IMR-90 (cell line): ENCODE results near the gene PCIF1. TPM values are rescaled to one million over a fixed set of nuclear protein-coding genes. Genes with fewer than 3 reads are reported as not detected.
A peak's percentile ranks its signal among the peaks of the same experiment; 100 is the strongest.

ENCODE experiments used
- ATAC-seq: fragments of 200-7000 bp; cut with Tn5 transposase; 2 replicates; pipeline ENCODE4 v1.9.1; 2020; ENCODE audit warnings: low read depth, mild to moderate bottlenecking, moderate library complexity
- BruUV-seq: library from RNA; stranded (reverse); fragments of 400-500 nt; replicated peaks from 2 replicates; lab custom pipeline; 2021; lab: Mats Ljungman, UMichigan
- CTCF ChIA-PET: fragments of 300-600 bp; formaldehyde crosslinking; extraction: SDS; loops from one replicate; lab custom pipeline; 2021; ENCODE audit warnings: antibody characterized with exemption; lab: Yijun Ruan, JAX
- POLR2A ChIA-PET: fragments of 300-600 bp; sonication (Branson Sonifier 250); formaldehyde crosslinking; loops from one replicate; lab custom pipeline; 2022; ENCODE audit warnings: antibody characterized with exemption; ENCODE audit not compliant: unreplicated experiment; lab: Charles Lee
- DNase-seq: peaks from one replicate; pipeline ENCODE4 v3.0.0; 2013
- H2AFZ ChIP-seq: replicated peaks from 2 replicates; pipeline ENCODE3; 2013; ENCODE audit warnings: low read length, mild to moderate bottlenecking; ENCODE audit not compliant: poor library complexity
- H2AK5ac ChIP-seq: 2 replicates; pipeline ENCODE4 v1.6.1; 2013; ENCODE audit warnings: low read depth, low read length, inconsistent platforms
- H2AK9ac ChIP-seq: replicated peaks from 2 replicates; pipeline ENCODE3; 2013; ENCODE audit warnings: mild to moderate bottlenecking, low read depth, low read length, moderate library complexity; ENCODE audit not compliant: poor library complexity
- H2BK120ac ChIP-seq: 2 replicates; pipeline ENCODE4 v1.6.1; 2013; ENCODE audit warnings: low read depth, low read length, inconsistent platforms
- H2BK15ac ChIP-seq: 3 replicates; pipeline ENCODE4 v1.6.1; 2013; ENCODE audit warnings: low read depth, low read length, inconsistent platforms
- H2BK20ac ChIP-seq: 2 replicates; pipeline ENCODE4 v1.6.1; 2013; ENCODE audit warnings: low read depth, mild to moderate bottlenecking, inconsistent platforms, low read length, moderate library complexity
- H2BK5ac ChIP-seq: 2 replicates; pipeline ENCODE4 v1.6.1; 2013; ENCODE audit warnings: mild to moderate bottlenecking, low read depth, low read length, inconsistent platforms; ENCODE audit not compliant: poor library complexity, severe bottlenecking
- H3K14ac ChIP-seq: replicated peaks from 2 replicates; pipeline ENCODE4 v1.6.1; 2013; ENCODE audit warnings: low read depth, low read length, inconsistent platforms
- H3K18ac ChIP-seq: 2 replicates; pipeline ENCODE4 v1.6.1; 2013; ENCODE audit warnings: low read depth, low read length, control low read depth
- H3K23ac ChIP-seq: 2 replicates; pipeline ENCODE4 v1.6.1; 2013; ENCODE audit warnings: low read depth, low read length, inconsistent platforms
- H3K27ac ChIP-seq: 2 replicates; pipeline ENCODE4 v1.5.1; 2013; ENCODE audit warnings: mild to moderate bottlenecking, control low read depth, low read length; ENCODE audit not compliant: insufficient read depth
- H3K27me3 ChIP-seq: 2 replicates; pipeline ENCODE4 v1.6.1; 2013; ENCODE audit warnings: low read length; ENCODE audit not compliant: control insufficient read depth, insufficient read depth
- H3K36me3 ChIP-seq: 2 replicates; pipeline ENCODE4 v1.6.1; 2013; ENCODE audit warnings: low read length, mixed read lengths; ENCODE audit not compliant: control insufficient read depth, insufficient read depth
- H3K4ac ChIP-seq: 2 replicates; pipeline ENCODE4 v1.6.1; 2013; ENCODE audit warnings: low read depth, low read length, inconsistent platforms
- H3K4me1 ChIP-seq: 2 replicates; pipeline ENCODE4 v1.6.1; 2013; ENCODE audit warnings: low read length, mixed read lengths; ENCODE audit not compliant: control insufficient read depth, insufficient read depth
- H3K4me2 ChIP-seq: 2 replicates; pipeline ENCODE4 v1.6.1; 2013; ENCODE audit warnings: low read depth, mild to moderate bottlenecking, control low read depth, low read length, moderate library complexity
- H3K4me3 ChIP-seq: 2 replicates; pipeline ENCODE4 v1.5.1; 2013; ENCODE audit warnings: low read depth, mild to moderate bottlenecking, control low read depth, low read length, moderate library complexity; ENCODE audit not compliant: insufficient read depth
- H3K56ac ChIP-seq: 2 replicates; pipeline ENCODE4 v1.6.1; 2013; ENCODE audit warnings: low read length, inconsistent platforms; ENCODE audit not compliant: insufficient read depth; ENCODE audit errors: extremely low read depth
- H3K79me1 ChIP-seq, 2 experiments: 2 replicates each; pipeline ENCODE4 v1.6.1; 2013; ENCODE audit warnings: low read length in 2 of 2, inconsistent platforms in 1 of 2, low read depth in 1 of 2
- H3K9ac ChIP-seq: 2 replicates; pipeline ENCODE4 v1.6.1; 2013; ENCODE audit warnings: low read depth, low read length, control low read depth
- H3K9me1 ChIP-seq: 2 replicates; pipeline ENCODE4 v1.6.1; 2013; ENCODE audit warnings: low read length, inconsistent platforms; ENCODE audit not compliant: insufficient read depth
- H3K9me3 ChIP-seq: 2 replicates; pipeline ENCODE4 v1.6.1; 2013; ENCODE audit warnings: low read length; ENCODE audit not compliant: control insufficient read depth, insufficient read depth
- H4K20me1 ChIP-seq: 2 replicates; pipeline ENCODE4 v1.6.1; 2013; ENCODE audit warnings: low read length, inconsistent platforms; ENCODE audit not compliant: insufficient read depth
- H4K5ac ChIP-seq: 2 replicates; pipeline ENCODE4 v1.6.1; 2013; ENCODE audit warnings: mild to moderate bottlenecking, low read depth, low read length, control low read depth
- H4K8ac ChIP-seq, 2 experiments: 2 replicates each; pipeline ENCODE4 v1.6.1; 2013; ENCODE audit warnings: low read depth in 2 of 2, low read length in 2 of 2, control low read depth in 1 of 2, inconsistent platforms in 1 of 2
- H4K91ac ChIP-seq: 2 replicates; pipeline ENCODE4 v1.6.1; 2013; ENCODE audit warnings: low read depth, low read length, inconsistent platforms; ENCODE audit not compliant: insufficient read depth
- CTCF ChIP-seq: conservative IDR thresholded peaks from 2 replicates; pipeline ENCODE4 v1.5.1; 2012; ENCODE audit warnings: mild to moderate bottlenecking, low read depth, low read length, improper control_type of control experiment
- FOS ChIP-seq: fragments of 150-350 bp; IDR thresholded peaks from 2 replicates; pipeline ENCODE4 v1.6.1; 2016; ENCODE audit warnings: low read depth, low read length
- WGBS, 2 experiments: methylation state at CpG; one replicate each; pipeline versions ENCODE4 v1.1.5 to v1.1.7; 2013; ENCODE audit warnings: missing lambda C conversion rate in 2 of 2; ENCODE audit not compliant: insufficient read length in 1 of 2; ENCODE audit errors: extremely low coverage in 2 of 2; 5-methylcytosine and 5-hydroxymethylcytosine counted together
- dilution Hi-C: fragments of 300-500 bp; cut with HindIII; formaldehyde crosslinking; loops from one replicate; pipeline ENCODE4 v1.14.3; 2018; ENCODE audit warnings: low sequenced_read_pairs; ENCODE audit not compliant: unreplicated experiment
- in situ Hi-C: fragments of 300-500 bp; cut with MboI; formaldehyde crosslinking; loops from 3 replicates; pipeline ENCODE4 v1.14.3; 2019; ENCODE audit warnings: low sequenced_read_pairs, inconsistent platforms, mixed read lengths
- intact Hi-C: fragments of 100-400 bp; cut with micrococcal nuclease; formaldehyde crosslinking; loops from 2 replicates; pipeline ENCODE4 v1.10.0; 2022
- polyA plus RNA-seq, 3 experiments: library from polyadenylated mRNA; depleted of rRNA; stranded (reverse); fragments of >200 nt; gene quantifications; 2 replicates each; pipeline ENCODE4 v1.2.3, GENCODE V29; 2012; ENCODE audit warnings: low replicate concordance in 1 of 3
- total RNA-seq: library from RNA; depleted of rRNA; stranded (reverse); fragments of >200 nt; gene quantifications from 2 replicates; pipeline ENCODE4 v1.2.3, GENCODE V29; 2012

PCIF1 gene
- total and polyA plus RNA-seq, 2 of the 4 experiments (the other 2 are of a cell fraction) = 5.4 to 18.3 TPM

DNA sequence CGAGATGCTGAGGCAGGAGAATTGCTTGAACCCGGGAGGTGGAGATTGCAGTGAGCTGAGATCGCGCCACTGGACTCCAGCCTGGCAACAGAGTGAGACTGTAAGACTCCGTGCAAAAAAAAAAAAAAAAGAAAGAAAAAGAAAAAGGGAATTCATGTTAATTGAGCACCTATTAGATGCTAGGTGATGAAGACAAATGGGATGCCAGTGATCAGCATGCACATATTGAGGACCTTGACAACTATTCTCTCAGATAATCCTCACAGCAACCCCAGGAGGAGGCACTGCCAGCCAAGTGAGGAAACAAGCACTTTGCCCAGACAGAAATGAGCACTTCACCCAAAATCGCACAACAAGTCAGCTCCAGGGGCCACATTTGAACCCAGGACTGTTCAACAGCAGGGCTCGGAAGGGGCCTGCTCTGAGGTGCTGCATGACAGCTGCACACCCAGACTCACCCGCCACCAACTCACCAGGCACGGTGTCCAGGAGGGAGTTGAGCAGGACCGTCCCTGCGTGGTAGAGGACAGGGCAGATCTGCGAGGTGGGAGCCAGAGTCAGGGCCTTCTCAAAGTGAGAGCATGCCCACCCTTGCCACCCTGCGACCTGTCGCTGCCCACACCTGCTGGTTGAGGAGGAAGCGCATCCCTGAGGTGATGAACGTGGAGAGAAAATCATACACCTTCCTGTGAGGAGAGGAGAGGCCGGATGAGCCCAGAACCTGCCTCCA, 27.1 kb upstream of the PCIF1 start (continued):
- TF ChIP-seq CTCF = no peak

- peak overlapping the region; percentile 5 for H2AK9ac ChIP-seq
- H3K4me2 ChIP-seq = no peak overlapping the region
- H4K20me1 ChIP-seq = peaks cover 5% of the 10 kb centered on the region; the same call in 1 of the 2 replicates
- no peaks in the 10 kb centered on the region for H3K27me3 ChIP-seq
- no peak overlapping the region for H4K91ac ChIP-seq
- H3K9me1 ChIP-seq = peaks cover 27% of the 10 kb centered on the region
- CTCF ChIA-PET = no interaction called here
- no peak overlapping the region for H3K27ac ChIP-seq
- WGBS, 2 experiments = 93% methylated on average over 2 of the region's 2 CpGs; no CpG with 5 or more reads in 1 of the 2 experiments
- no peaks in the 10 kb centered on the region for H3K9me3 ChIP-seq
- POLR2A ChIA-PET = no interaction called here
- H2AFZ ChIP-seq = no peak overlapping the region
- dilution Hi-C loops = no loop called here
- H3K4me1 ChIP-seq = peaks cover 16% of the 10 kb centered on the region
- no peak overlapping the region for H2BK5ac ChIP-seq
- in situ Hi-C loops = loop anchor here (25.0 kb wide), 1 partner anchor 571 kb away; the partner anchor contains the start of gene SDC4
- H3K9ac ChIP-seq = no peak overlapping the region
- ATAC-seq = no peak
- no peak overlapping the region for H3K18ac ChIP-seq
- intact Hi-C loops = no loop called here
- H3K4me3 ChIP-seq = no peak overlapping the region
- no peak overlapping the region for H3K14ac ChIP-seq
- no peak overlapping the region for H4K8ac ChIP-seq
- H2AK5ac ChIP-seq = no peak overlapping the region
- no TSS peak for BruUV-seq
- no peak for DNase-seq
- H3K79me1 ChIP-seq = peaks cover 5 to 26% of the 10 kb centered on the region in 2 experiments; a peak in 3 of 4 replicates
- TF ChIP-seq FOS = no peak
- H3K4ac ChIP-seq = no peak overlapping the region
- H4K5ac ChIP-seq = no peak overlapping the region
- H2BK15ac ChIP-seq = no peak overlapping the region
- no peak overlapping the region for H3K56ac ChIP-seq
- no peak overlapping the region for H2BK20ac ChIP-seq
- peaks cover 30% of the 10 kb centered on the region; the same call in 1 of the 2 replicates for H3K36me3 ChIP-seq
- no peak overlapping the region for H2BK120ac ChIP-seq
- H3K23ac ChIP-seq = no peak overlapping the region
Observed at GRCh38 chr20:45908084-45908483, 26.4 kb upstream of the PCIF1 start.
